Glomerular visceral epithelial cell (primary cell): ENCODE data around the gene FBXW4.

Experiments used
- DNase-seq: peaks from one replicate; pipeline ENCODE4 v3.0.0-alpha.2; 2016; ENCODE audit errors: extremely low spot score

FBXW4 gene

GRCh38 chr10:101566333-101567164 lies 128.4 kb downstream of the FBXW4 start:
- no peak for DNase-seq

GRCh38 chr10:101565936-101566332 lies 129.0 kb downstream of the FBXW4 start:
- DNase-seq, result no peak

- DNase-seq, result no peak
Observed at GRCh38 chr10:101565370-101565900, 129.5 kb downstream of the FBXW4 start.

GRCh38 chr10:101564490-101564991 lies 130.4 kb downstream of the FBXW4 start:
- no peak for DNase-seq

GRCh38 chr10:101563497-101564040 lies 131.4 kb downstream of the FBXW4 start:
- no peak for DNase-seq

- DNase-seq, result no peak
Observed at GRCh38 chr10:101563007-101563406, 132.0 kb downstream of the FBXW4 start.

- no peak for DNase-seq
Observed at GRCh38 chr10:101562231-101562630, 132.7 kb downstream of the FBXW4 start.

- DNase-seq, result no peak
Observed at GRCh38 chr10:101561068-101561915, 133.7 kb downstream of the FBXW4 start.
